Breast epithelium (tissue), 4 donors: ENCODE data around the gene PLEKHM3. TPM values are rescaled to one million over a fixed set of nuclear protein-coding genes. Genes with fewer than 3 reads are reported as not detected.

Experiments
- DNase-seq, 2 donors: peaks; one replicate each; pipeline ENCODE4 v3.0.0-alpha.2; 2019; ENCODE audit warnings: low spot score in 2 of 2
- H3K27ac ChIP-seq, 2 donors: fragments of 200-600 bp; sonication (generic) in 1 of 2; one replicate each; pipeline ENCODE4 v1.5.1; 2016 to 2019; ENCODE audit warnings: mild to moderate bottlenecking in 1 of 2
- H3K27me3 ChIP-seq, 2 donors: fragments of 200-600 bp; sonication (generic) in 1 of 2; one replicate each; pipeline versions ENCODE4 v1.5.1 to v1.6.0; 2017 to 2019; ENCODE audit warnings: control low read depth in 1 of 2, mild to moderate bottlenecking in 1 of 2
- H3K36me3 ChIP-seq: fragments of 200-600 bp; one replicate; pipeline ENCODE4 v1.5.1; 2019
- H3K4me1 ChIP-seq, 2 donors: fragments of 200-600 bp; sonication (generic); one replicate each; pipeline ENCODE4 v1.5.1; 2016 to 2019; ENCODE audit warnings: control low read depth in 1 of 2
- H3K4me3 ChIP-seq, 3 donors: fragments of 200-600 bp; sonication (generic); 1 replicate in 2 of 3; 2 replicates in 1 of 3; pipeline ENCODE4 v1.5.1; 2016 to 2019; ENCODE audit warnings: mild to moderate bottlenecking in 3 of 3, moderate library complexity in 2 of 3
- H3K9me3 ChIP-seq, 2 donors: fragments of 200-600 bp; sonication (generic) in 1 of 2; one replicate each; pipeline ENCODE4 v1.5.1; 2016 to 2019; ENCODE audit warnings: control low read depth in 1 of 2
- POLR2A ChIP-seq: fragments of 450-650 bp; IDR thresholded peaks from one replicate; pipeline ENCODE4 v1.6.1; 2016; ENCODE audit warnings: antibody characterized with exemption, mild to moderate bottlenecking, moderate library complexity
- POLR2AphosphoS5 ChIP-seq, 3 donors: sonication (generic); formaldehyde crosslinking; IDR thresholded peaks; one replicate each; pipeline ENCODE4 v1.6.1; 2017; ENCODE audit warnings: antibody characterized with exemption in 3 of 3
- intact Hi-C: fragments of 100-400 bp; cut with DNase I; formaldehyde crosslinking; loops from one replicate; pipeline ENCODE4 v1.15.1; 2023; ENCODE audit warnings: low total_unique reads
- total RNA-seq, 3 donors: library from RNA; depleted of rRNA; stranded (reverse); fragments of >200 nt; gene quantifications; one replicate each; pipeline ENCODE4 v1.1.0, GENCODE V29; 2016
- TF ChIP-seq, protein P1 (sequence below), 3 donors: fragments of 450-650 bp; IDR thresholded peaks; one replicate each; pipeline ENCODE4 v1.5.1; 2016 to 2017; ENCODE audit warnings: antibody characterized with exemption in 3 of 3, mild to moderate bottlenecking in 3 of 3, moderate library complexity in 3 of 3

The PLEKHM3 gene
- total RNA-seq, 3 donors from 2014 or later: 24.3 to 35.0 (median 29.0) TPM

- TF ChIP-seq, protein P1, sequence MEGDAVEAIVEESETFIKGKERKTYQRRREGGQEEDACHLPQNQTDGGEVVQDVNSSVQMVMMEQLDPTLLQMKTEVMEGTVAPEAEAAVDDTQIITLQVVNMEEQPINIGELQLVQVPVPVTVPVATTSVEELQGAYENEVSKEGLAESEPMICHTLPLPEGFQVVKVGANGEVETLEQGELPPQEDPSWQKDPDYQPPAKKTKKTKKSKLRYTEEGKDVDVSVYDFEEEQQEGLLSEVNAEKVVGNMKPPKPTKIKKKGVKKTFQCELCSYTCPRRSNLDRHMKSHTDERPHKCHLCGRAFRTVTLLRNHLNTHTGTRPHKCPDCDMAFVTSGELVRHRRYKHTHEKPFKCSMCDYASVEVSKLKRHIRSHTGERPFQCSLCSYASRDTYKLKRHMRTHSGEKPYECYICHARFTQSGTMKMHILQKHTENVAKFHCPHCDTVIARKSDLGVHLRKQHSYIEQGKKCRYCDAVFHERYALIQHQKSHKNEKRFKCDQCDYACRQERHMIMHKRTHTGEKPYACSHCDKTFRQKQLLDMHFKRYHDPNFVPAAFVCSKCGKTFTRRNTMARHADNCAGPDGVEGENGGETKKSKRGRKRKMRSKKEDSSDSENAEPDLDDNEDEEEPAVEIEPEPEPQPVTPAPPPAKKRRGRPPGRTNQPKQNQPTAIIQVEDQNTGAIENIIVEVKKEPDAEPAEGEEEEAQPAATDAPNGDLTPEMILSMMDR (IDR thresholded peaks at IDR 0.05): no peak
- TF ChIP-seq POLR2A: no peak
- no peak for TF ChIP-seq POLR2AphosphoS5 (IDR thresholded peaks at IDR 0.05)
- Histone ChIP-seq H3K27me3 (no peaks in the 10 kb centered on the region), H3K4me1 (no peaks in the 10 kb centered on the region), H3K36me3 (no peaks in the 10 kb centered on the region), H3K4me3 (no peak overlapping the region), H3K27ac (no peak overlapping the region), H3K9me3 (no peaks in the 10 kb centered on the region)
- intact Hi-C loops: no loop called here
- no peak for DNase-seq
These were observed 206.1 kb downstream of the PLEKHM3 start for GRCh38 chr2:207819021-207819797.

DNA sequence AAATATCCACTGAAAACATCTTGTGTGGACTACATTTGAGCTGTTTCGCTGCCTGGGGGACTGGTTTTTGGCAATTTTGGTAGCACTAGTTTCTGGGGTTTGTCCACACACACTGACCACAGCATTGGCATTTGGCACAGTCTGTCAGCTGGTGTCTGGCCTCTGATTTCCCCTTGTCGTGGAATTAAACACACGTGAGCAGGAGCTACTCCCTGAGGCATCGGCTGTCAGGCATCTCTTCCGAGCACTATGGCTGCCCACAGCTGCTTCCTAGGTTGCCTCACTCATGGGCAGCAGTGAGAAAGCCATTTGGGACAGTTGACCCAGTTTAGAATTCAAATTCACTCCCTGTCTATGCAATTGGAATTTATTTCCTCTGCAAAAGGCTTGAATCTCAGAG is 208.8 kb downstream of the PLEKHM3 start:
- Histone ChIP-seq H3K27me3 (no peaks in the 10 kb centered on the region), H3K4me3 (no peak overlapping the region), H3K4me1 (no peaks in the 10 kb centered on the region), H3K9me3 (no peaks in the 10 kb centered on the region), H3K27ac (no peak overlapping the region), H3K36me3 (no peaks in the 10 kb centered on the region)
- no peak for DNase-seq
- TF ChIP-seq POLR2AphosphoS5 (IDR thresholded peaks at IDR 0.05) (no peak), POLR2A (no peak)
- TF ChIP-seq, protein P1 (IDR thresholded peaks at IDR 0.05): no peak
- intact Hi-C loops: no loop called here

DNA sequence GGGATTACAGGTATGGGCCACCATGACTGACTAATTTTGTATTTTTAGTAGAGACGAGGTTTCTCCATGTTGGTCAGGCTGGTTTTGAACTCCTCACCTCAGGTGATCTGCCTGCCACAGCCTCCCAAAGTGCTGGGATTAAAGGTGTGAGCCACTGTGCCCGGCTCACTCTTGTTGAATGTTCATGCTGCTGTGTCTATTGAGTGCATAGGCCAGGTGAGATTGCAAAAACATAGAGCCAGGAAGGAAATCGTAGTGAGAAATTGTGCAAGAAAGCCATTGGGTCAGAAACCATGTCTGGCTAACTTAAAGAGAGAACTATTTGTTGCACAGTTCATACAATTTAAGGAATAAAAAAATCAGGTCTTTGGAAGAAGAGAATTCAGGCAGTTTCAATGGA is 210.1 kb downstream of the PLEKHM3 start:
- no peak for DNase-seq
- intact Hi-C loops: no loop called here
- TF ChIP-seq, protein P1 (IDR thresholded peaks at IDR 0.05): no peak
- TF ChIP-seq POLR2A: no peak
- no peak for TF ChIP-seq POLR2AphosphoS5 (IDR thresholded peaks at IDR 0.05)
- H3K27me3 ChIP-seq: no peaks in the 10 kb centered on the region
- H3K36me3 ChIP-seq: no peaks in the 10 kb centered on the region
- no peaks in the 10 kb centered on the region for H3K4me1 ChIP-seq
- H3K27ac ChIP-seq: no peak overlapping the region
- no peak overlapping the region for H3K4me3 ChIP-seq
- H3K9me3 ChIP-seq: no peaks in the 10 kb centered on the region

- H3K27ac ChIP-seq: no peak overlapping the region
- H3K36me3 ChIP-seq: no peaks in the 10 kb centered on the region
- no peaks in the 10 kb centered on the region for H3K27me3 ChIP-seq
- intact Hi-C loops: no loop called here
- no peaks in the 10 kb centered on the region for H3K4me1 ChIP-seq
- H3K4me3 ChIP-seq: no peak overlapping the region
- no peaks in the 10 kb centered on the region for H3K9me3 ChIP-seq
- TF ChIP-seq, protein P1 (IDR thresholded peaks at IDR 0.05): no peak
- TF ChIP-seq POLR2A: no peak
- TF ChIP-seq POLR2AphosphoS5 (IDR thresholded peaks at IDR 0.05): no peak
- no peak for DNase-seq
These were observed 211.4 kb downstream of the PLEKHM3 start for GRCh38 chr2:207813942-207814341.

DNA sequence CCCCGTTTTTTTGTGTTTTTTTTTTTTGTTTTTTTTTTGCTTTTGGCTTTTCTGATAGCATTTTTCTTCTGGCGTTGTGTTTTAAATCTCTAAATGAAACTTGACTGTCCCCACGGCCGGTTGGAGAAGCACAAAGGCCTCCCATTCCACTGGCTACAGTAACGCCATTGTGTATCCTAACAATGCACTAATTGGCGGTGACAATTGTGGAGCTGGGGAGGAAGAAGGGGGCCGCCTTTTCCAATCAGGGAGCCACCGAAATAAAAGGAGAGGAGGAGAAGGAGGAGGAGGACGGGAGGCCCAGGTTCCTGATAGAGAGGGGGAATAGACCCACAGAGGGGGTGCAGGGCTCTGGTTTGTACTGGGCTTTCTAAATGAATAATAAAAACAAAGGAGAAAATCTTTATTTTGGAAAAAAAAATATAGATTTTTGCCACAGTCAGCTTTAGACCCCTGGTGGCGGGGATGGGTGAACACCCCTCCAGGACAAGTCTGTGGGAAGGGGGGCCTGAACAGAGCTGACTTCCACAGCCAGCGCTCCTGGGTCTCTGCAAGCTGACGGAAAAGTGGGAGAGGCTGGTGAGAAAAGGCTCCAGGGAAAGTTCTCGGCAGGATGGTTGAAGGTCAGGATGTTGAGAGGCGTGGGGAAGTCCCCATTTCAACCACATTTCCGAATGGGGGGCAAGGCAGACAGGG is 212.0 kb downstream of the PLEKHM3 start:
- DNase-seq: no peak
- intact Hi-C loops: no loop called here
- Histone ChIP-seq H3K4me1 (no peaks in the 10 kb centered on the region), H3K4me3 (no peak overlapping the region), H3K27ac (no peak overlapping the region), H3K36me3 (no peaks in the 10 kb centered on the region), H3K9me3 (no peaks in the 10 kb centered on the region), H3K27me3 (no peaks in the 10 kb centered on the region)
- TF ChIP-seq POLR2AphosphoS5 (IDR thresholded peaks at IDR 0.05): no peak
- TF ChIP-seq, protein P1 (IDR thresholded peaks at IDR 0.05): no peak
- TF ChIP-seq POLR2A: no peak
